NB4 (cell line): Measurements from ENCODE around the gene CHERP.

Experiments
- DNase-seq: peaks from one replicate; pipeline ENCODE4 v3.0.0; 2010; ENCODE audit warnings: low read depth
- H3K4me3 ChIP-seq: one replicate; pipeline ENCODE4 v1.5.1; 2011; ENCODE audit warnings: mild to moderate bottlenecking, low read depth, low read length, moderate library complexity
- MAX ChIP-seq: IDR thresholded peaks from 2 replicates; pipeline ENCODE4 v1.6.1; 2011; ENCODE audit warnings: low read depth, low read length
- MYC ChIP-seq: IDR thresholded peaks from 2 replicates; pipeline ENCODE4 v1.6.1; 2011; ENCODE audit warnings: low read depth, low read length
- POLR2A ChIP-seq: IDR thresholded peaks from 2 replicates; pipeline ENCODE4 v1.6.1; 2011; ENCODE audit warnings: mild to moderate bottlenecking; ENCODE audit not compliant: insufficient read length; ENCODE audit errors: extremely low read depth
- TF ChIP-seq, protein P1 (sequence below): IDR thresholded peaks from one replicate; pipeline ENCODE4 v1.5.1; 2012; ENCODE audit warnings: low read depth, low read length

The CHERP gene

GRCh38 chr19:16582486-16583261, 40.4 kb upstream of the CHERP start:
- TF ChIP-seq MAX (no peak), MYC (no peak), POLR2A (no peak)
- TF ChIP-seq, protein P1, sequence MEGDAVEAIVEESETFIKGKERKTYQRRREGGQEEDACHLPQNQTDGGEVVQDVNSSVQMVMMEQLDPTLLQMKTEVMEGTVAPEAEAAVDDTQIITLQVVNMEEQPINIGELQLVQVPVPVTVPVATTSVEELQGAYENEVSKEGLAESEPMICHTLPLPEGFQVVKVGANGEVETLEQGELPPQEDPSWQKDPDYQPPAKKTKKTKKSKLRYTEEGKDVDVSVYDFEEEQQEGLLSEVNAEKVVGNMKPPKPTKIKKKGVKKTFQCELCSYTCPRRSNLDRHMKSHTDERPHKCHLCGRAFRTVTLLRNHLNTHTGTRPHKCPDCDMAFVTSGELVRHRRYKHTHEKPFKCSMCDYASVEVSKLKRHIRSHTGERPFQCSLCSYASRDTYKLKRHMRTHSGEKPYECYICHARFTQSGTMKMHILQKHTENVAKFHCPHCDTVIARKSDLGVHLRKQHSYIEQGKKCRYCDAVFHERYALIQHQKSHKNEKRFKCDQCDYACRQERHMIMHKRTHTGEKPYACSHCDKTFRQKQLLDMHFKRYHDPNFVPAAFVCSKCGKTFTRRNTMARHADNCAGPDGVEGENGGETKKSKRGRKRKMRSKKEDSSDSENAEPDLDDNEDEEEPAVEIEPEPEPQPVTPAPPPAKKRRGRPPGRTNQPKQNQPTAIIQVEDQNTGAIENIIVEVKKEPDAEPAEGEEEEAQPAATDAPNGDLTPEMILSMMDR: no peak
- H3K4me3 ChIP-seq: no peak overlapping the region

GRCh38 chr19:16581971-16582343, 39.7 kb upstream of the CHERP start:
- TF ChIP-seq, protein P1: no peak
- TF ChIP-seq POLR2A (no peak), MYC (no peak), MAX (no peak)
- no peak overlapping the region for H3K4me3 ChIP-seq
- no peak for DNase-seq

More at GRCh38 chr19:16582486-16583261, 40.4 kb upstream of the CHERP start:
- DNase-seq: no peak

GRCh38 chr19:16581145-16581970, 39.1 kb upstream of the CHERP start:
- DNase-seq: no peak
- no peak overlapping the region for H3K4me3 ChIP-seq
- TF ChIP-seq, protein P1: no peak
- TF ChIP-seq MAX: no peak
- TF ChIP-seq MYC: no peak
- TF ChIP-seq POLR2A: no peak

DNA sequence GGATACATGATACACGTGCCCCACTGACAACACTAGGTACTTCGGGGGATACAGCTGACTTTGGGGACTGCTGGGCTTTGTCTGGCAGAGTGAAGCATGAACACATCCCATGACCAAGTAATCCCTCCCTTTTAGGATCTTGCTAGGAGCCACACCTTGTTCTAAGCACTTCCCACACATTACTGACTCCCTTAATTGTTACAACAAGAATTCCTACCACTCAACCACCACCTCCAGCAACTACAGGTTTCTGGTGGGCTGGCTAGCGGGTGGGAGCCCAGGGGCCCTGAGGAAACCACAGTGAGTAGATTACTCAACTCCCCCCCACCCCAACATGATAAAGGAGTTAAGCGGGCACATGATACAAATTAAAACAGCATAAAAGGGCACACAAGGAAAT, 37.1 kb upstream of the CHERP start:
- no peak for TF ChIP-seq POLR2A
- no peak for TF ChIP-seq MAX
- no peak for TF ChIP-seq MYC
- TF ChIP-seq, protein P1: no peak
- no peak overlapping the region for H3K4me3 ChIP-seq
- DNase-seq: no peak

DNA sequence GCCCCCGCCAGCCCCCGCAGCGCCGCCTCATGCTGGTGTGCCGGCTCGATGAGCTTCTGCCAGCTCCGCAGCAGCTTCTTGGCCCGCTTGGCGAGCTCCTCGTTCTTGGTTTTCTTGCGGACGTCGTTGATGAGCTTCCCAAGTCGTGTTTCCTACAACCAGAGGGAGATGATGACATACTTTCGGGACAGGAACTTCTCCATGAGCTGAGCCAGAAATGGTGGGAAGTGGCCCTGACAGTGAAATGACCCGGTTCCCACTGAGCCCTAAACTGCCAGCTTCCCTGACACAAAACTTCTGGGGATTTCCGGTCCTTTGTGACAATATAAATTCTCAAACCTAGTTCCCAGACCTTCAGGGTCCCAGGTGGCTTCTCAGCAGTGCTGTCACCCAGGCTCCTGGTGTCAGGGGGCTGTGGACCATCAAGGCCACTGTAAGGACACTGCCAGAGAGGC, 35.3 kb upstream of the CHERP start:
- no peak for DNase-seq
- no peak overlapping the region for H3K4me3 ChIP-seq

More for the DNA sequence above, 35.3 kb upstream of the CHERP start:
- TF ChIP-seq MAX (no peak), POLR2A (no peak), MYC (no peak)
- TF ChIP-seq, protein P1: no peak
